Mesenchymal stem cell (in vitro differentiated cells and primary cell): ENCODE results near the gene NET1.

Source experiments
- DNase-seq: peaks from one replicate; pipeline ENCODE4 v3.0.0-alpha.2; 2013
- H2AFZ ChIP-seq: one replicate; pipeline ENCODE4 v1.6.1; 2013; ENCODE audit warnings: low read depth, mild to moderate bottlenecking, control low read depth, inconsistent platforms, low read length, moderate library complexity
- H2AK5ac ChIP-seq: 2 replicates; pipeline ENCODE4 v1.6.1; 2013; ENCODE audit warnings: low read length, moderate library complexity, mild to moderate bottlenecking, inconsistent platforms; ENCODE audit not compliant: severe bottlenecking
- H2BK120ac ChIP-seq: one replicate; pipeline ENCODE4 v1.6.1; 2013; ENCODE audit warnings: low read depth, mild to moderate bottlenecking, inconsistent platforms, low read length, moderate library complexity
- H2BK12ac ChIP-seq, 2 experiments: one replicate each; pipeline ENCODE4 v1.6.1; 2013; ENCODE audit warnings: inconsistent platforms in 2 of 2, low read length in 2 of 2, mild to moderate bottlenecking in 2 of 2, moderate library complexity in 2 of 2, control low read depth in 1 of 2
- H2BK15ac ChIP-seq: one replicate; pipeline ENCODE4 v1.6.1; 2013; ENCODE audit warnings: mild to moderate bottlenecking, low read depth, inconsistent platforms; ENCODE audit not compliant: poor library complexity, severe bottlenecking
- H2BK5ac ChIP-seq: 2 replicates; pipeline ENCODE4 v1.6.1; 2013; ENCODE audit warnings: low read depth, mild to moderate bottlenecking, low read length, control low read depth, inconsistent platforms; ENCODE audit not compliant: poor library complexity, severe bottlenecking
- H3K14ac ChIP-seq, 2 experiments: one replicate each; pipeline ENCODE4 v1.6.1; 2013; ENCODE audit warnings: inconsistent platforms in 2 of 2, low read length in 2 of 2, control low read depth in 1 of 2, mild to moderate bottlenecking in 1 of 2, moderate library complexity in 1 of 2
- H3K18ac ChIP-seq, 2 experiments: one replicate each; pipeline ENCODE4 v1.6.1; 2013; ENCODE audit warnings: inconsistent platforms in 2 of 2, low read length in 2 of 2, control low read depth in 1 of 2, low read depth in 1 of 2, mild to moderate bottlenecking in 1 of 2
- H3K23ac ChIP-seq, 2 experiments: one replicate each; pipeline ENCODE4 v1.6.1; 2013; ENCODE audit warnings: inconsistent platforms in 2 of 2, low read length in 2 of 2, mild to moderate bottlenecking in 2 of 2, moderate library complexity in 2 of 2, control low read depth in 1 of 2
- H3K27ac ChIP-seq: 2 replicates; pipeline ENCODE4 v1.5.1; 2013; ENCODE audit warnings: mild to moderate bottlenecking, moderate library complexity, low read length, control low read depth, inconsistent platforms; ENCODE audit not compliant: poor library complexity, severe bottlenecking
- H3K27me3 ChIP-seq, 2 experiments: 2 replicates each; pipeline versions ENCODE4 v1.6.1 to v1.7.0; 2013; ENCODE audit warnings: low read length in 2 of 2, mild to moderate bottlenecking in 2 of 2, moderate library complexity in 2 of 2, control low read depth in 1 of 2, inconsistent platforms in 1 of 2; ENCODE audit not compliant: control insufficient read depth in 1 of 2, insufficient read depth in 1 of 2
- H3K36me3 ChIP-seq, 2 experiments: 2 replicates each; pipeline versions ENCODE4 v1.6.1 to v1.7.0; 2013; ENCODE audit warnings: low read length in 2 of 2, control low read depth in 1 of 2, inconsistent platforms in 1 of 2, low read depth in 1 of 2, mild to moderate bottlenecking in 1 of 2; ENCODE audit not compliant: insufficient read depth in 2 of 2, control insufficient read depth in 1 of 2
- H3K4ac ChIP-seq, 2 experiments: one replicate each; pipeline ENCODE4 v1.6.1; 2013; ENCODE audit warnings: inconsistent platforms in 2 of 2, low read length in 2 of 2, mild to moderate bottlenecking in 2 of 2, moderate library complexity in 2 of 2, control low read depth in 1 of 2, low read depth in 1 of 2
- H3K4me1 ChIP-seq: 2 replicates; pipeline ENCODE4 v1.6.1; 2013; ENCODE audit warnings: low read depth, low read length, control low read depth; ENCODE audit not compliant: control insufficient read depth, insufficient read depth
- H3K4me2 ChIP-seq: 2 replicates; pipeline ENCODE4 v1.6.1; 2013; ENCODE audit warnings: low read length, mild to moderate bottlenecking, inconsistent platforms; ENCODE audit not compliant: poor library complexity, severe bottlenecking
- H3K4me3 ChIP-seq, 2 experiments: 2 replicates each; pipeline versions ENCODE4 v1.5.1 to v1.7.0; 2013; ENCODE audit warnings: low read length in 2 of 2, mild to moderate bottlenecking in 2 of 2, control low read depth in 1 of 2, low read depth in 1 of 2; ENCODE audit not compliant: insufficient read depth in 1 of 2
- H3K79me1 ChIP-seq: replicated peaks from 2 replicates; pipeline ENCODE4 v1.6.1; 2013; ENCODE audit warnings: mild to moderate bottlenecking, control low read depth, low read length, inconsistent platforms; ENCODE audit not compliant: poor library complexity, severe bottlenecking
- H3K9ac ChIP-seq: 2 replicates; pipeline ENCODE4 v1.7.0; 2013; ENCODE audit warnings: mild to moderate bottlenecking, low read length, moderate library complexity
- H3K9me3 ChIP-seq: 2 replicates; pipeline ENCODE4 v1.7.0; 2013; ENCODE audit warnings: mild to moderate bottlenecking, low read length; ENCODE audit not compliant: control insufficient read depth
- H4K8ac ChIP-seq: one replicate; pipeline ENCODE4 v1.6.1; 2013; ENCODE audit warnings: inconsistent platforms, mild to moderate bottlenecking, low read length, moderate library complexity
- H4K91ac ChIP-seq: one replicate; pipeline ENCODE4 v1.6.1; 2013; ENCODE audit warnings: mild to moderate bottlenecking, low read length, inconsistent platforms
- WGBS: methylation state at CpG from one replicate; pipeline ENCODE4 v1.1.7; 2013; ENCODE audit warnings: mixed read lengths; 5-methylcytosine and 5-hydroxymethylcytosine counted together

NET1 gene

DNA sequence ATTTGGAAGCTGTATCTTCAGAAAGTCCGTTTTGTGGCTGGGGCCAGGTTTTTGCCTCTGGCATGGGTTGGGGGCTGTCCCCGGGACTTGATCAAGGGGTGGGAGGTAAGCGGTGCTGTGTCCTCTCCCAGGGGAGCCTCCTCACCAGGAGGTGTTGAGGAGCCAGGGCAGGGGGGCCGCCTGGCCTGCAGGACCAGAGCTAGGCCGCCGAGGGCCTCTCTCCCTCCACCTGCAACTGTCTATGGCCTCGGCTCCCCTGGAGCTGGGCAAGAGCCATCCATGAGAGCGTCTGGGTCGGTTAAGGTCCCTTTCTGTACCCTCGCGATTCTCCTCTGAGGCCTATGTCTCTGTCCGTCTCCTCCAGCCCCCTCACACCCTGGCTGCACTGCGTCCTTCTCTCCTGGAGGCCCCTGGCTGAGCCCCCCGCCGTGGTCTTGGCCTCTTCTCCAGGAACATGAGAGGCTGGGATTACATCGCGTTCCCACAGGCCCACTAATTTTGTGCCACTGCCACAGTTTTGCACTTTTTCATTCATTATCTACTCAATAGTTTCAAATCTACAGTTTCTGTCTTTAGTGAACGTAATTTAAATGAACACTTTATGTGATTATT lies 66.4 kb downstream of the NET1 start:
- 95% methylated on average over 17 of the region's 18 CpGs for WGBS
- Histone ChIP-seq H4K8ac (peak overlapping the region; percentile 60), H2BK120ac (no peak overlapping the region), H2BK5ac (no peak overlapping the region), H2BK12ac (no peak overlapping the region), H3K4me1 (no peaks in the 10 kb centered on the region), H3K18ac (no peak overlapping the region), H3K9ac (no peak overlapping the region), H3K4me2 (no peak overlapping the region), H3K14ac (no peak overlapping the region), H3K23ac (no peak overlapping the region), H3K79me1 (no peaks in the 10 kb centered on the region), H3K27me3 (no peaks in the 10 kb centered on the region), H3K9me3 (peaks cover 3% of the 10 kb centered on the region), H3K4me3 (no peak overlapping the region), H3K4ac (no peak overlapping the region), H2BK15ac (no peak overlapping the region), H2AK5ac (no peak overlapping the region), H2AFZ (no peak overlapping the region), H3K36me3 (no peaks in the 10 kb centered on the region), H4K91ac (peak overlapping the region; percentile 19), H3K27ac (no peak overlapping the region)
- DNase-seq, result no peak

DNA sequence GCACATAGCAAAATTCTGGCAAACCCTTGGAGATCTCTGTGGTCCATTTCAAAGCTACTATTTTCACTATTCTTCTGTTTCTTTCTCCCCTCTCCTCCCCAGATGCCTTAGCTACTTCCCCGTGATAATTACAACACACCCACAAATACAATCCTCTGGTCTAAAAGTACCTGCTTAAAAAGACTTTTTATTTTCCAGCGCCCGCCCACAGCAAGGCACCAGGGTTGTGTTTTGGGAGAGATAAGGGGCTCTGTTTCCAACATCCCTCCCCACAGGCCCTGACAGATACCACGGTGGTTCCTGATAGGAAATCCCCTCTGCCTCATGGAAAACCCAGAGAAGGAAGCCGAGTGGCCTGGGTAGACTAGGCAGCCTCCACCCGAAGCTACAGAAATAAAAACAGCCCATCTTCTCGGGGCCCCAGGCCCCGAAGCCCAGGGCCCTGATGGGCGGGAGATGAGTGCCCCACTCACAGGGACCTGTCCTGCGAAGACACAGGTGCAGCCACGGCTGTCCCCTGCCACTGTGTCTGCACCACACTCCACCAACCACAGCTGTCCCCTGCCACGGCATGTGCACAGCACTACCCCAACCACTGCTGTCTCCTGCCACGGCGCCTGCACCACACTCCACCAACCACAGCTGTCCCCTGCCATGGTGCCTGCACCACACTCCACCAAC lies 67.3 kb downstream of the NET1 start:
- DNase-seq, result no peak
- no peaks in the 10 kb centered on the region for H3K79me1 ChIP-seq
- no peak overlapping the region for H2AFZ ChIP-seq
- H3K14ac ChIP-seq, result peak overlapping the region in 1 of 2 experiments; percentile 48
- H3K4me3 ChIP-seq, result no peak overlapping the region
- no peak overlapping the region for H2BK120ac ChIP-seq
- no peak overlapping the region for H3K27ac ChIP-seq
- no peaks in the 10 kb centered on the region for H3K4me1 ChIP-seq
- H2BK12ac ChIP-seq, result no peak overlapping the region
- H2AK5ac ChIP-seq, result no peak overlapping the region
- H2BK5ac ChIP-seq, result no peak overlapping the region
- H3K18ac ChIP-seq, result no peak overlapping the region
- no peak overlapping the region for H4K91ac ChIP-seq
- no peak overlapping the region for H3K4me2 ChIP-seq
- H3K23ac ChIP-seq, result no peak overlapping the region
- no peak overlapping the region for H3K9ac ChIP-seq
- no peak overlapping the region for H4K8ac ChIP-seq
- H3K27me3 ChIP-seq, result peaks cover 0 to under 1% of the 10 kb centered on the region in 2 experiments
- H3K9me3 ChIP-seq, result peaks cover 3% of the 10 kb centered on the region
- H2BK15ac ChIP-seq, result no peak overlapping the region
- WGBS, result 83% methylated on average over 13 of the region's 14 CpGs
- H3K36me3 ChIP-seq, result no peaks in the 10 kb centered on the region
- H3K4ac ChIP-seq, result no peak overlapping the region

DNA sequence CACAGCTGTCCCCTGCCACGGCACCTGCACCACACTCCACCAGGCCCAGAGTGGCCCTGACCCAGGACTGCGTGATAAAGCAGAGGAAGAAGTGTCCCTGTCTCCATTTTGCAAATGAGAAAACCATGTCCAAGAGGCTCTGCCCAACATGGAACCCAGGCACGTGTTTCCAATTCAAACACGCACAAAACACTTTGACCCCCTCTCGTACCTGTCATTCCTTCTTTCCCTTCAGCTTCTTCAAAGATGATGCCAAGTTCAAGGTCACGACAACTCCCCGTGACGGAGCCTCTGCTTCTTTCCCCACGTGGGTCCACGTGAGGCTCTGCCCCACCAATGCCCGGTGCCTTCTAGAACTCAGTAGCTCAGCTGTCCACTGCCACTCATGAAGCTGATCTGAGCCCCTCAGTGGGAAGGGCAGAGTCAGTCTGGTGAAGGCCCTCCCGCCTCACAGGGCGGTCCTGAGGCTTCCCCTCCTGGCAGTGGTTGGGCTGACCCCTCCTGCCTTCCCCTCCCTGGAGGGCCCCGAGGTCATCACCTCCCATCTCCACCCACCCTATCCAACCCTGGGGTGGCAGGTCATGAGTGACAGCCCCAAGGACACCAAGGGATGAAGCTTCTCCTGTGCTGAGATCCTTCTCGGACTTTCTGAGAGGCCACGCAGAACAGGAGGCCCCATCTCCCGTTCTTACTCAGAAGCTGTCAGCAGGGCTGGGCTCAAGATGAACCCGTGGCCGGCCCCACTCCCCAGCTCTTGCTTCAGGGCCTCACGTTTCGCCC lies 68.0 kb downstream of the NET1 start:
- no peak overlapping the region for H3K9ac ChIP-seq
- H3K79me1 ChIP-seq, result no peaks in the 10 kb centered on the region
- no peak overlapping the region for H4K91ac ChIP-seq
- H3K9me3 ChIP-seq, result peaks cover 3% of the 10 kb centered on the region
- no peak overlapping the region for H2BK5ac ChIP-seq
- H3K27me3 ChIP-seq, result peaks cover 0 to 7% of the 10 kb centered on the region in 2 experiments
- H3K14ac ChIP-seq, result peak overlapping the region in 1 of 2 experiments; percentile 48
- no peak overlapping the region for H4K8ac ChIP-seq
- 93% methylated on average over 21 of the region's 21 CpGs for WGBS
- no peak overlapping the region for H3K4me3 ChIP-seq
- H3K23ac ChIP-seq, result no peak overlapping the region
- no peak overlapping the region for H2BK15ac ChIP-seq
- H3K4me1 ChIP-seq, result no peaks in the 10 kb centered on the region
- no peak for DNase-seq
- H3K36me3 ChIP-seq, result no peaks in the 10 kb centered on the region
- no peak overlapping the region for H2AK5ac ChIP-seq
- no peak overlapping the region for H3K4ac ChIP-seq
- no peak overlapping the region for H2BK12ac ChIP-seq
- no peak overlapping the region for H3K27ac ChIP-seq
- H3K18ac ChIP-seq, result no peak overlapping the region
- H3K4me2 ChIP-seq, result no peak overlapping the region
- no peak overlapping the region for H2AFZ ChIP-seq
- H2BK120ac ChIP-seq, result no peak overlapping the region

DNA sequence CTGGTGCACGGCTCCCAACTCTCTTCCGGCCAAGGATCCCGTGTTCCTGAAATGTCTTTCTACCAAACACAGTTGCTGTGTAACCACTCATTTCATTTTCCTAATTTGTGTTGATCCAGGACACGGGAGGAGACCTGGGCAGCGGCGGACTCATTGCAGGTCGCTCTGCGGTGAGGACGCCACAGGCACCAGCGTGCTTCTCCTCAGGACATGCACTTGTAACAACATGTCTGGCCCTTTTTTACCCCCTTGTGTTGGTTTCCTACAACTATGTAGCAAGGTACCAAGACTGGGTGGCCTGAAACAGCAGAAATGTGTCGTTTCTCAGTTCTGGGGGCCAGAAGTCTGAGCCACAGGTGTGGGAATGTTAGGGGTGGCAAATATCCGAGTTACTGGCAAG lies 68.8 kb downstream of the NET1 start:
- no peak for DNase-seq

More for the DNA sequence above, 68.8 kb downstream of the NET1 start:
- H3K9ac ChIP-seq, result no peak overlapping the region
- no peak overlapping the region for H3K27ac ChIP-seq
- no peak overlapping the region for H2BK5ac ChIP-seq
- no peak overlapping the region for H2AFZ ChIP-seq
- peaks cover 3 to 14% of the 10 kb centered on the region in 2 experiments for H3K27me3 ChIP-seq
- H3K4me1 ChIP-seq, result no peaks in the 10 kb centered on the region
- H3K4me2 ChIP-seq, result no peak overlapping the region
- no peak overlapping the region for H3K4me3 ChIP-seq
- no peak overlapping the region for H3K23ac ChIP-seq
- H3K4ac ChIP-seq, result no peak overlapping the region
- no peak overlapping the region for H3K14ac ChIP-seq
- H3K79me1 ChIP-seq, result no peaks in the 10 kb centered on the region
- no peaks in the 10 kb centered on the region for H3K36me3 ChIP-seq
- no peak overlapping the region for H4K91ac ChIP-seq
- H2BK15ac ChIP-seq, result no peak overlapping the region
- no peak overlapping the region for H4K8ac ChIP-seq
- no peak overlapping the region for H2BK12ac ChIP-seq
- H3K18ac ChIP-seq, result no peak overlapping the region
- 93% methylated on average over 12 of the region's 12 CpGs for WGBS
- no peak overlapping the region for H2AK5ac ChIP-seq
- no peak overlapping the region for H2BK120ac ChIP-seq
- H3K9me3 ChIP-seq, result peaks cover 3% of the 10 kb centered on the region
